Measurements from ENCODE around the gene IFFO2. TPM values are rescaled to one million over a fixed set of nuclear protein-coding genes. Genes with fewer than 3 reads are reported as not detected.

IFFO2 gene
- total RNA-seq, 4 donors from 2014 or later: 4.1 to 19.4 (median 7.3) TPM

- intact Hi-C loops (cut with DNase I; ENCODE audit: low total_unique reads): no loop called here
- TF ChIP-seq CTCF (IDR thresholded peaks at IDR 0.05): no peak
- TF ChIP-seq POLR2A (IDR thresholded peaks at IDR 0.05): no peak
- H3K27ac ChIP-seq: no peak overlapping the region
- DNase-seq: no peak
- no peaks in the 10 kb centered on the region for H3K27me3 ChIP-seq
- no peaks in the 10 kb centered on the region for H3K36me3 ChIP-seq
- H3K4me3 ChIP-seq: no peak overlapping the region
- no peaks in the 10 kb centered on the region for H3K4me1 ChIP-seq
- no peaks in the 10 kb centered on the region for H3K9me3 ChIP-seq
Measured at GRCh38 chr1:18908911-18909771, 47.3 kb downstream of the IFFO2 start.

GRCh38 chr1:18907917-18908845, 48.3 kb downstream of the IFFO2 start:
- Histone ChIP-seq H3K9me3 (no peaks in the 10 kb centered on the region), H3K4me3 (no peak overlapping the region), H3K4me1 (no peaks in the 10 kb centered on the region), H3K27me3 (no peaks in the 10 kb centered on the region), H3K27ac (peak overlapping the region; percentile 78 to 80), H3K36me3 (no peaks in the 10 kb centered on the region)
- intact Hi-C loops (cut with DNase I; ENCODE audit: low total_unique reads): no loop called here
- no peak for TF ChIP-seq CTCF (IDR thresholded peaks at IDR 0.05)
- TF ChIP-seq POLR2A (IDR thresholded peaks at IDR 0.05): no peak
- no peak for DNase-seq

- Histone ChIP-seq H3K36me3 (no peaks in the 10 kb centered on the region), H3K27me3 (no peaks in the 10 kb centered on the region), H3K27ac (peak overlapping the region; percentile 78 to 80), H3K9me3 (no peaks in the 10 kb centered on the region), H3K4me3 (no peak overlapping the region), H3K4me1 (no peaks in the 10 kb centered on the region)
- peak; percentile 64 to 70 for DNase-seq
- TF ChIP-seq CTCF (IDR thresholded peaks at IDR 0.05): peak; percentile 84 to 87 (median 84)
- no peak for TF ChIP-seq POLR2A (IDR thresholded peaks at IDR 0.05)
- intact Hi-C loops (cut with DNase I; ENCODE audit: low total_unique reads): no loop called here
Measured at GRCh38 chr1:18907021-18907916, 49.2 kb downstream of the IFFO2 start.

- peak overlapping the region; percentile 56 to 73 for H3K4me3 ChIP-seq
- intact Hi-C loops (cut with DNase I; ENCODE audit: low total_unique reads): no loop called here
- no peaks in the 10 kb centered on the region for H3K9me3 ChIP-seq
- TF ChIP-seq CTCF (IDR thresholded peaks at IDR 0.05): no peak
- no peak for TF ChIP-seq POLR2A (IDR thresholded peaks at IDR 0.05)
- H3K27ac ChIP-seq: peak overlapping the region; percentile 90 to 93
- H3K27me3 ChIP-seq: no peaks in the 10 kb centered on the region
- no peak for DNase-seq
- H3K4me1 ChIP-seq: no peaks in the 10 kb centered on the region
- no peaks in the 10 kb centered on the region for H3K36me3 ChIP-seq
Measured at GRCh38 chr1:18903291-18903756, 53.2 kb downstream of the IFFO2 start.
